Fibroblast of upper back skin (primary cell): Measurements from ENCODE around the gene SUPT3H.
"Not testable (repeated sequence)": the region's sequence is repeated elsewhere in the genome, so short reads cannot be mapped to it uniquely, and the experiment has no call there.

Source experiments
- DNase-seq: peaks from one replicate; pipeline ENCODE4 v3.0.0-alpha.2; 2013

SUPT3H gene

GRCh38 chr6:45045253-45045601 lies 332.5 kb downstream of the SUPT3H start:
- DNase-seq: peak; percentile 12

- DNase-seq: peak; percentile 15
Measured at GRCh38 chr6:45044510-45045252, 333.1 kb downstream of the SUPT3H start.

- no peak for DNase-seq
Measured at GRCh38 chr6:45044086-45044485, 333.6 kb downstream of the SUPT3H start.

GRCh38 chr6:45042673-45043072 lies 335.1 kb downstream of the SUPT3H start:
- DNase-seq: not testable (repeated sequence)

GRCh38 chr6:45038226-45038625 lies 339.5 kb downstream of the SUPT3H start:
- no peak for DNase-seq

GRCh38 chr6:45036103-45036502 lies 341.6 kb downstream of the SUPT3H start:
- DNase-seq: no peak

- DNase-seq: no peak
Measured at GRCh38 chr6:45032426-45032825, 345.3 kb downstream of the SUPT3H start.

- DNase-seq: no peak
Measured at GRCh38 chr6:45031601-45032000, 346.1 kb downstream of the SUPT3H start.

GRCh38 chr6:45027126-45027525 lies 350.6 kb downstream of the SUPT3H start:
- DNase-seq: no peak

- DNase-seq: no peak
Measured at GRCh38 chr6:45026003-45026516, 351.7 kb downstream of the SUPT3H start.

- no peak for DNase-seq
Measured at GRCh38 chr6:45024610-45025009, 353.1 kb downstream of the SUPT3H start.

- peak; percentile 26 for DNase-seq
Measured at GRCh38 chr6:45021676-45022075, 356.1 kb downstream of the SUPT3H start.

GRCh38 chr6:45012687-45013086 lies 365.0 kb downstream of the SUPT3H start:
- DNase-seq: no peak

GRCh38 chr6:45009576-45009975 lies 368.2 kb downstream of the SUPT3H start:
- DNase-seq: no peak

GRCh38 chr6:45006893-45007292 lies 370.8 kb downstream of the SUPT3H start:
- DNase-seq: no peak

GRCh38 chr6:45003961-45004360 lies 373.8 kb downstream of the SUPT3H start:
- no peak for DNase-seq

GRCh38 chr6:45003387-45003786 lies 374.3 kb downstream of the SUPT3H start:
- no peak for DNase-seq

- DNase-seq: no peak
Measured at GRCh38 chr6:45002390-45003105, 375.2 kb downstream of the SUPT3H start.

- no peak for DNase-seq
Measured at GRCh38 chr6:45001663-45002062, 376.1 kb downstream of the SUPT3H start.

GRCh38 chr6:45000833-45001232 lies 376.9 kb downstream of the SUPT3H start:
- DNase-seq: no peak

GRCh38 chr6:44999066-44999465 lies 378.7 kb downstream of the SUPT3H start:
- no peak for DNase-seq

- no peak for DNase-seq
Measured at GRCh38 chr6:44995486-44996132, 382.1 kb downstream of the SUPT3H start.

- no peak for DNase-seq
Measured at GRCh38 chr6:44989391-44989790, 388.3 kb downstream of the SUPT3H start.

GRCh38 chr6:44985006-44985405 lies 392.7 kb downstream of the SUPT3H start:
- DNase-seq: no peak
